HepG2 (cell line): ENCODE results near the gene DHH. TPM values are rescaled to one million over a fixed set of nuclear protein-coding genes. Genes with fewer than 3 reads are reported as not detected.

Source experiments
- HNF1A ChIP-seq, 2 experiments: sonication (generic) in 1 of 2; formaldehyde crosslinking in 1 of 2; IDR thresholded peaks; 2 replicates each; pipeline versions ENCODE4 v1.4.0 to v1.6.1; 2016 to 2020; ENCODE audit warnings: borderline replicate concordance in 1 of 2, low read depth in 1 of 2, mild to moderate bottlenecking in 1 of 2, missing genetic modification reagents in 1 of 2
- MAFK ChIP-seq, 2 experiments: IDR thresholded peaks in 1 of 2; conservative IDR thresholded peaks in 1 of 2; 2 replicates each; pipeline ENCODE4 v1.6.1; 2011; ENCODE audit warnings: improper control_type of control experiment in 2 of 2, low read length in 2 of 2
- MZF1 ChIP-seq: sonication (generic); formaldehyde crosslinking; IDR thresholded peaks from 2 replicates; pipeline ENCODE4 v1.8.1; 2023; ENCODE audit warnings: mild to moderate bottlenecking, missing genetic modification reagents, borderline replicate concordance
- POLR2G ChIP-seq: fragments of 200-400 bp; formaldehyde crosslinking; IDR thresholded peaks from 2 replicates; pipeline ENCODE4 v1.6.1; 2018; ENCODE audit warnings: mild to moderate bottlenecking, low read depth, low read length, moderate library complexity
- PRPF4 ChIP-seq: fragments of 200-400 bp; formaldehyde crosslinking; IDR thresholded peaks from 2 replicates; pipeline ENCODE4 v1.6.1; 2016; ENCODE audit warnings: low read length, low read depth; ENCODE audit not compliant: poor library complexity, severe bottlenecking
- SNAPC4 ChIP-seq: sonication (generic); formaldehyde crosslinking; IDR thresholded peaks from 2 replicates; pipeline ENCODE4 v1.4.0; 2020; ENCODE audit warnings: mild to moderate bottlenecking, missing genetic modification reagents
- TBX3 ChIP-seq: fragments of 450-650 bp; IDR thresholded peaks from 2 replicates; pipeline ENCODE4 v1.6.1; 2017; ENCODE audit warnings: antibody characterized with exemption, mild to moderate bottlenecking, inconsistent platforms, borderline replicate concordance
- TCF7L2 ChIP-seq: IDR thresholded peaks from 2 replicates; pipeline ENCODE4 v1.6.1; 2011; ENCODE audit warnings: mild to moderate bottlenecking, low read depth, low read length, moderate library complexity
- UBTF ChIP-seq: sonication (generic); formaldehyde crosslinking; IDR thresholded peaks from 2 replicates; pipeline ENCODE4 v1.4.0; 2020; ENCODE audit warnings: mild to moderate bottlenecking, missing genetic modification reagents
- ZNF224 ChIP-seq: sonication (generic); formaldehyde crosslinking; IDR thresholded peaks from 2 replicates; pipeline ENCODE4 v1.5.0; 2020; ENCODE audit warnings: mild to moderate bottlenecking, missing genetic modification reagents
- ZNF30 ChIP-seq: sonication (generic); formaldehyde crosslinking; IDR thresholded peaks from 2 replicates; pipeline ENCODE4 v1.5.0; 2020; ENCODE audit warnings: mild to moderate bottlenecking, missing genetic modification reagents
- polyA plus RNA-seq, 8 experiments: library from polyadenylated mRNA; depleted of rRNA in 3 of 8; stranded (reverse) in 7 of 8; unstranded in 1 of 8; fragments of >200 nt; fragmentation: Illumina TruSeq in 4 of 8; extraction: Trizol in 4 of 8; gene quantifications; 2 replicates each; pipeline versions ENCODE4 v1.2.1 to v1.2.3, GENCODE V29; 2011 to 2016; ENCODE audit warnings: low read depth in 4 of 8, missing spikeins in 1 of 8, mixed read lengths in 1 of 8; ENCODE audit not compliant: insufficient read depth in 1 of 8
- total RNA-seq, 5 experiments: library from RNA; depleted of rRNA; stranded (reverse); fragments of >200 nt; fragmentation: Illumina TruSeq; extraction: Trizol; gene quantifications; 2 replicates each; pipeline ENCODE4 v1.2.3, GENCODE V29; 2016; ENCODE audit warnings: low read depth in 1 of 5

The DHH gene
- total and polyA plus RNA-seq, 2 of the 13 experiments (the other 11 are each of a cell fraction or from before 2014, with no cell fraction given): not detected

DNA sequence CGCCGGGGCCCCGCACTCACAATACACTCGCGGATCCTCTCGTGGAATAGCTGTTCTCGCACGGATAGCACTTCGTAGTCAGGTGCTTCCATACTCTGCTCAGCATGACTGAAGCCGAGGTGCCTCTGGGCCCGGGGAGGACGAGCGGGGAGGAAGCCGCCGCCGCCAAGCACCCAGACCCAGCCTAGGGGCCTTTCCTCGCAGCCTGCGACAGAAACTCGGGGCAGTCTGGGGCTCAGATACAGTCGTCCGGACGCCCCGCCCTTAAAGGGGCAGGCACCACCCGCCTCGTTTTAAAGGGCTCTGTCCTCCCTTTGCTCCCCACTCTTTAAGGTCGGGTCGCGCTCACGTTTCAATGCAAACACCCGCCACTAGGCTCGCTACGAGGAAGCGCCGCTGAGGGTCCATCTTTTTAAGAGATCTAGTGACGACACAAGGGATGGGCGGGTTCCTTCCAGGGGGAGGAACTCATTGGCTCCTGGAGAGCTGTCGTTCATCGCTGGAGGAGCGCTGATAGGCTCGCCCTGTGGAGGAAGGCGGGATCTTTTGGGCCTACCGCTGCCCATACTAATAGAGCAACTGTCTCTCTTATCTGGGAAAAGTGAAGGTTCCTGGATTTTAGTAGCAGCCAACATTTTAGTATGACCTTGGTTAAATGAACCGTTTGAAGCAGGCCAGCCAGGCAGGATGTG is 16.0 kb upstream of the DHH start, which contains the start of gene LMBR1L (continued):
- TF ChIP-seq SNAPC4 (CRISPR knock-in tag): no peak
- no peak for TF ChIP-seq MAFK (conservative IDR thresholded peaks at IDR 0.05 in 1 of 2, IDR thresholded peaks at IDR 0.05 in 1 of 2; ENCODE audit: low read length in 2 of 2)
- TF ChIP-seq UBTF (CRISPR knock-in tag): peak; percentile 74
- no peak for TF ChIP-seq TCF7L2
- no peak for TF ChIP-seq HNF1A (IDR thresholded peaks at IDR 0.05; ENCODE audit: low read depth)
- TF ChIP-seq HNF1A (CRISPR knock-in tag; IDR thresholded peaks at IDR 0.05; ENCODE audit: borderline replicate concordance): peak; percentile 33; the same call in 1 of the 2 replicates
- no peak for TF ChIP-seq ZNF224 (CRISPR knock-in tag)
- TF ChIP-seq MZF1: no peak
- TF ChIP-seq ZNF30: no peak
- TF ChIP-seq POLR2G: peak; percentile 78
- no peak for TF ChIP-seq PRPF4
- TF ChIP-seq TBX3: no peak
